GM21360 (cell line): ENCODE measurements around the gene ZNF813.
"Not testable (repeated sequence)": the region's sequence is repeated elsewhere in the genome, so short reads cannot be mapped to it uniquely, and the experiment has no call there.

Experiments used
- ATAC-seq: cut with Tn5 transposase; IDR thresholded peaks from one replicate; pipeline ENCODE4 v1.9.1; 2021; ENCODE audit warnings: mild to moderate bottlenecking, moderate library complexity; ENCODE audit not compliant: unreplicated experiment

ZNF813 gene

DNA sequence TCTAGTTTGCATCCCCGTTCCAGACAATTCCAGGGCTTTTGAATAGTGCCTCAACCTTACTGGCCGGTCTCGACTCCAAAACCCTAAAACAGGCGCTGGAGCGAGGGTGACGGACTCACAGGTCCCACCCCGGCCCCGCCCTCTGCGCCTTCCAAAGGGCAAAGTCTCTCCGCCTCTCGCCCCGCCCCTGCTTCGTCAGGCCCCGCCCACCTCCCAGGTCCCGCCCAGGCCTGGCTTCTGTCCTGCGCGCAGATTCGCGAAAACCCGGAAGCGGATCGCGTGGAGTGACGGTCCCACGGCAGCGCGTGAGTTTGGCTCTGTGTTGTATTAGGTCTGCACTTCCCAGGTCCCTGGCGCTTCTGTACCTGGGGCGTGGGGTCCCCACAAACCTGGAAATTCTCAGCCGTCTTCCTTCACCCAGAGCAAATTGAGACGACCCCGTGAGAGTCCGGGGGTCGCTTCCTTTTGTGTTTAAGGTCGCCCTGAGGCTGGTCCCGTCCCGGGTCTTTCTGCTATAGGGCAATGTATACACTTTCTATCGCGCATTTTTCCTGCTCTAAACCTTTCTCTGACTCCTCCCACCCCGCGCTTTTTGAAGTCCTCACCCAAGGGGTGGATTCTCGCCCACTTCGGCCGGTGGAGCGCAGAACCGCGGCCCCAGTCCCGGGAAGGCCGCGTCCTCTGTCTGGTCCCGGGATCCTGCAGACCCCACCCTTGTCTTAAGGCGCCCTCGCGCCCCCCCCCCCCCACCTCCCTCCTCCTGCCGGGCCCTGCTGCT lies at the start of gene ZNF813:
ZNF813 (plus strand) TSS at position 249 of the 778 bp plus-strand sequence. CDS start 16,090 bp downstream, outside the sequence.
- peak; percentile 82 for ATAC-seq

DNA sequence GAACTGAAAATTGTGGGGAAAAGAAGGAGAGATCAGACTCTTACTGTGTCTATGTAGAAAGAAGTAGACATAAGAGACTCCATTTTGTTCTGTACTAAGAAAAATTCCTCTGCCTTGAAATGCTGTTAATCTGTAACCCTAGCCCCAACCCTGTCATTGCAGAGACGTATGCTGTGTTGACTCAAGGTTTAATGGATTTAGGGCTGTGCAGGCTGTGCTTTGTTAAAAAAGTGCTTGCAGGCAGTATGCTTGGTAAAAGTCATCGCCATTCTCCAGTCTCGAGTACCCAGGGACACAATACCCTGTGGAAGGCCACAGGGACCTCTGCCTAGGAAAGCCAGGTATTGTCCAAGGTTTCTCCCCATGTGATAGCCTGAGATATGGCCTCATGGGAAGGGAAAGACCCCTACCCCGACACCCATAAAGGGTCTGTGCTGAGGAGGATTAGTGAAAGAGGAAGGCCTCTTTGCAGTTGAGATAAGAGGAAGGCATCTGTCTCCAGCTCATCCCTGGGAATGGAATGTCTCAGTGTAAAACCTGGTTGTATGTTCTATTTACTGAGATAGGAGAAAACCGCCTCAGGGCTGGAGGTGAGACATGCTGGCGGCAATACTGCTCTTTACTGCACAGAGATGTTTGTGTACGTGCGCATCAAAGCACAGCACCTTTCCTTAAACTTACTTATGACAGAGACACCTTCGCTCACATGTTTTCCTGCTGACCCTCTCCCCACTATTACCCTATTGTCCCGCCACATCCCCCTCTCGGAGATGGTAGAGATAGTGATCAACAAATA lies 46.8 kb upstream of the ZNF813 start:
- ATAC-seq, result not testable (repeated sequence)

DNA sequence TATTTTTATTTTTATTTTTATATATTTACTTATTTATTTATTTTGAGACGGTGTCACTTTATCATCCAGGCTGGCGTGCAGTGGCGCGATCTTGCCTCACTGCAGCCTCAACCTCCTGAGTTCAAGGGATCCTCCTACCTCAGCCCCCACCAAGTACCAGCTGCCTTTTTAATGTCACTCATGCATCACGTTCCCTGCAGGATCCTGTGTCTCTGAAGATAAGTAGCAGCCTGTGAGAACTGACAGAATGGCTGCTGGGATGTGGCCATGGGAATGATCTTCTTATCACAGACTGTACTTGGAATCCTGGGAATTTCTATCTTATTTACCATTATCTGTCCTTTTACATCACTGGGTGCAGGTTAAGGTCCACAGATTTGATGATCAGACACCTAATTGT lies 45.0 kb upstream of the ZNF813 start:
- ATAC-seq, result no peak

DNA sequence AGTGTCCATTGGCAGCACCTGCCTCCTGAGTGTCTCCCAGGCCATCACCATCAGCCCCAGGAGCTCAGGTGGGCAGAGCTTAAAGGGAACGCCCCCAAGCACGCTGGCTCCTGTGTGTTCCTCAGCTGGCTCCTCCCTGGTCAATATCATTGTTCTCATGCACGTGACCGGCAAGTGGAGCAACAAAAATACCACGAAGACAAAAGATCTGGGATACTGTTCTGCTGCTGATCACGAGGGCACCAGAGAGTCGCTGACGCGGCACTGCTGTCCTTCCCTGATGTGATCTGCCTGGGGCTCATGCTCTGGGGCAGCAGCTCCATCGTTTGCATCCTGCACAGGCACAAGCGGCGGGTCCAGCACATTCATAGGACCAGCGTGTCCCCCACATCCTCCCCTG lies 44.5 kb upstream of the ZNF813 start:
- not testable (repeated sequence) for ATAC-seq

DNA sequence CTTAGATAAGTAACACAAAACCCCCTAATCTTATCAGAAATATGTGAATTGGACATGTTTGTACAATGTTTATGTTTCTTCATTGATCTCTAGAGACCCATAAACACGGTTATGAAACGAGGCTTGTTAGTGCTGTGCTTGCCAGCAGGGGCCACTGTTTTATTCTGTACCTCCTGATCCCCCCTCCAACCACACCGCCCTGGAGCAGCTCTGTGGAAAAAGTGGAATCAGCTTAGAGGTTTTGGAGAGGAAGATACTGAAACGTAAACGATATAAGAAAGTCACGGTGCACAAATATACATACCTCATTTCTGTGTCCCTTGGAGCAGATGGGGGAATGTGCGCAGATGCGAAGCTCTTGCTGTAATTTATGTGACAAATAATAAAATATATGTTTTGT lies 43.9 kb upstream of the ZNF813 start:
- not testable (repeated sequence) for ATAC-seq

DNA sequence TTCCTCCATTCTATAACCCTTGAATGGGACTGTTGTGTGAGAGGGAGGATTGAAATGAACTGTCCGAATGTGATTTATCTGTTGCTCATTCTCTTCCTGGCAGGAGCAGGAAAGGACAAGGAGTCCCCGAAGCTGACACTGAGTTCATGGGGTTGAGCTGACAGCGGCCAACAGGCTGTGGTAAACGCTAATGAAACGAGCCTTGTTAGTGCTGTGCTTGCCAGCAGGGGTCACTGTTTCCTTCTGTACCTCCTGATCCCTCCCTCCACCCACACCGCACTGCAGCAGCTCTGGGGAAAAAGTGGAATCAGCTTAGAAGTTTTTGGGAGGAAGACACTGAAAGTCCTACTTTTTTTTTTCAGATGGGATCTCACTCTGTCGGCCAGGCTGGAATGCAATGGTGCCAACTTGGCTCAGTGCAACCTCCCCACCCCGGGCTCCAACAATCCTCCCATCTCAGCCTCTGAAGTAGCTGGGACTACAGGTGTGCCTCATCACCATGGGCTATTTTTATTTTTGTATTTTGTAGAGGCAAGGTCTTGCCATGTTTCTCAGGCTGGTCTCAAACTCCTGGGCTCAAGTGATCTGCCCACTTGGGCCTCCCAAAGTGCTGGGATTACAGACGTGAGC lies 42.5 kb upstream of the ZNF813 start:
- no peak for ATAC-seq

DNA sequence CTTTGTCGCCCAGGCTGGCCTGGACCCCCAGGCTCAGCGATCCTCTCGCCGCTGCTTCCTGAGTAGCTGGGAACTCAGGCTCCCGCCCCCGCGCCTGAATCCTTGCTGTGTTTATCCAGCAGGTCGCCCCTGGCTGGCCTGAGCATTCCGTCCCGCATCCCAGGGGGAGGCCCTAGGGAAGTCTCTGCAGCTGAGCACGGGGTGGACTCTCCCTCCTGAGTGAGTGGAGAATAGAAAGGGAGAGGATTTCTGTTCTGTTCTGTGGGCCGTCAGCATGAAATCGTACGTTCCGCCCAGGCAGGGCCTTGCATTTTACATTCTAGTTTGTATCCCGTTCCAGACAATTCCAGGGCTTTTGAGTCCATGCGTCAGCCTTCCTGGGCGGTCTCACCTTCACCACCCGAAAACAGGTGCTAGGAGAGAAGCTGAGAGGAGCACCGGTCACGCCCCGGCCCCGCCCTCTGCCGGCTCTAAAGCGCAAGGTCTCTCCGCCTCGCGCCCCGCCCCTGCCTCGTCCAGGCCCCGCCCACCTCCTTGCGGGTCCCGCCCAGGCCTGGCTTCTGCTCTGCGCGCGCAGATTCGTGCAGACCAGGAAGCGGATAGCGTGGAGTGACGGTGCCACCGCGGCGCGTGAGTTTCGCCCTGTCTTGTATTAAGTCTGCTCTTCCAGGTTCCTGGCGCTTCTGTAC lies 36.0 kb upstream of the ZNF813 start, which contains the start of gene ZNF761:
ZNF761 (plus strand) TSS at position 586 of the 689 bp plus-strand sequence. CDS start 15,285 bp downstream, outside the sequence.
- ATAC-seq, result peak; percentile 93

DNA sequence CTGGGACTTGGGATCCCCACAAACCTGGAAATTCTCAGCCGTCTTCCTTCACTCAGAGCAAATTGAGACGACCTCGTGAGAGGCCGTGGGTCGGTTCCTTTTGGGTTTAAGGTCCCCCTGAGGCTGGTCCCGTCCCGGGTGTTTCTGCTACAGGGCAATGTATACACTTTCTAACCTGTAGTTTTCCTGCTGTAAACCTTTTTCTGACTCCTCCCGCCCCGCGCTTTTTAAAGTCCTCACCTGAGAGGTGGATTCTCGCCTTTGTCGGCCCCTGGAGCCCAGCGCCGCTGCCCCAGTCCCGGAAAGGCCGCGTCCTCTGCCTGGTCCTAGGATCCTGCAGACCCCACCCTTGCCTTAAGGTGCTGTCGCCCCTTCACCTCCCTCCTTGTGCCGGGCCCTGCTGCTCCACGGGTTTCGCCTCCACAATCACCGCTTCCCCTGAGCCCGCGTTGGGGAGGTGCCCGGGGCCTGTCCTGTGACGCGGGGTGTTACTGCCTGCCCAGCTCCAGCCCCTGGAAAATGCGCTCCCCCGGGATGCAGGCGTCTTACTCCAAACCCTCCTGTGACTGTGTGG lies 35.4 kb upstream of the ZNF813 start:
- ATAC-seq, result peak; percentile 26

DNA sequence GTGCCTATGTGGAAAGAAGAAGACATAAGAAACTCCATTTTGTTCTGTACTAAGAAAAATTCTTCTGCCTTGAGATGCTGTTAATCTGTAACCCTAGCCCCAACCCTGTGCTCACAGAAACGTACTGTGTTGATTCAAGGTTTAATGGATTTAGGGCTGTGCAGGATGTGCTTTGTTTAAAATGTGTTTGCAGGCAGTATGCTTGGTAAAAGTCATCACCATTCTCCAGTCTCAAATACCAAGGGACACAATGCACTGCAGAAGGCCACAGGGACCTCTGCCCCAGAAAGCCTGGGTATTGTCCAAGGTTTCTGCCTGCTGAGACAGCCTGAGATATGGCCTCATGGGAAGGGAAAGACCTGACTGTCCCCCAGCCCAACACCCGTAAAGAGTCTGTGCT lies 23.7 kb upstream of the ZNF813 start:
- not testable (repeated sequence) for ATAC-seq

DNA sequence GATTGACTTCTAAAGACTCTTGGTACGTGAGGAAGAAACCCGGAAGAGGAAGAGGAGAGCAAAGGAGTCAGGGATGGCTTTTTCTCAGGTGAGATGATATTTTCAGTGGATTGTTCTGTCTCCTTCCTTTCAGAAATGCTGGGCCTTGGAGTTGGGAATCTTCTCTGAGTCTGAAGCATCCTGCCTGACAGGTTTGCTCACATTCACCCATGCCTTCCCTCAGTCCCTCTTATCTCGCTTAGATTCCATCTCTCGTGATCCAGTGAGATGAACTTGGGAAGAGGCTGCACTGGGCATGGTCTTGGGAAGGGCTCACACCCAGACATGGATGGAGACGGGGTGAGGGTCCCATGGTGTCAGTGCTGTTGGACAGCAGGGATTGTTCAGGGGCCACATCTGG lies 20.3 kb upstream of the ZNF813 start:
- not testable (repeated sequence) for ATAC-seq

DNA sequence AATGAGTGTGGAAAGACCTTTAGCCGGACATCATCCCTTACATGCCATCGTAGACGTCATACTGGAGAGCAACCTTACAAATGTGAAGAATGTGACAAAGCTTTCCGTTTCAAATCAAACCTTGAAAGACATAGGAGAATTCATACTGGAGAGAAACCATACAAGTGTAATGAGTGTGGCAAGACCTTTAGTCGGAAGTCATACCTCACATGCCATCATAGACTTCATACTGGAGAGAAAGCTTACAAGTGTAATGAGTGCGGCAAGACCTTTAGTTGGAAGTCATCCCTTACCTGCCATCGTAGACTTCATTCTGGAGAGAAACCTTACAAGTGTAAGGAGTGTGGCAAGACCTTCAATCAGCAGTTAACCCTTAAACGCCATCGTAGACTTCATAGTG lies 11.7 kb upstream of the ZNF813 start:
- ATAC-seq, result no peak

DNA sequence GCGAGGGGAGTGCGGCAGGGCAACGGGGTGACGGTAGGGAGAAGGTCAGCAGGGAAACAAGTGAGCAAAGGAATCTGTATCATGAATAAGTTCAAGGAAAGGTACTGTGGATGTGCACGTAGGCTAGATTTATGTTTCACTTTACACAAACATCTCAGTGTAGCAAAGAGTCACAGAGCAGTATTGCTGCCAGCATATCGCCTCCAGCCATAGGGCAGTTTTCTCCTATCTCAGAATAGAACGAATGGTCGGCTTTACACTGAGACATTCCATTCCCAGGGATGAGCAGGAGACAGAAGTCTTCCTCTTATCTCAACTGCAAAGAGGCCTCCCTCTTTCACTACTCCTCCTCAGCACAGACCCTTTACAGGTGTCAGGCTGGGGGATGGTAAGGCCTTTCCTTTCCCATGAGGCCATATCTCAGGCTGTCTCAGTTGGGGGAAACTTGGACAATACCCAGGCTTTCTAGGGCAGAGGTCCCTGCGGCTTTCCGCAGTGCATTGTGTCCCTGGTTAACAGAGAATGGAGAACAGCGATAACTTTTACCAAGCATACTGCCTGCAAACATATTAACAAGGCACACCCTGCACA lies 7.3 kb upstream of the ZNF813 start:
- not testable (repeated sequence) for ATAC-seq

DNA sequence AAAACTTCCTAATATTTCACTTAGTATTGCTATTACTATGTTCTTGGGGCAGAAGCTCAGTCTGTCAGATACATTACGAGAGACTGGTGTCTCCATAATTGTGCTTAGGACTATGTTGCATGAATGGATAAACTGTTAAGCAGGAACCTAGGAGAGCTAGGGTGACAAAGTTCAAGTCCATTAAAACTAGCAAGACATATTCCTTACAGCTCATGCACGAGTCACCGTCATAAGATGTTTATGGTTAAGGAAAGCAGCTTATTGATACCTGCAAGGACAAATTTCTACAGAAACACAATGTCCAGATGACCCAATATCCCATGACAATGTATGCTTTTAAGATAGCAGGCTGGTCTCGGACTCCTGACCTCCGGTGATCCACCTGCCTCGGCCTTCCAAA lies 5.7 kb upstream of the ZNF813 start:
- ATAC-seq, result no peak

DNA sequence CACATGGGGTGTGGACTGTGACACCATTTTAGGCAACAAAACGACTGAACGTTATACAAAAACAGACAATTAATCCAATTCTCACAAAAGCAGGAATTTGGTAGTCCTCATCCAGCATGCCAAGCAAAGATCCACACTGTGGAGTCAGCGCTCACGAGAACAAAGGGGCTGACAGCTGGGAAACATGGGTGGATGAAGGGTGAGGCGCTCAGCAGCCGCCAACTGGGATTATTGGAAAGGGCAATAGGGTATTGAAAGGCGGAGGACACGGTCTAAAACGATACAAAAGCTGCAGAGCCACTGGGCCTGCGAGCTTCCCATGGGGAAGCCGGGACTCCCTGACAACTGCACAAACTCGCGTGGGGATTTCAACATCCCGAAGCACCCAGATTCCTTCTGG lies 4.7 kb upstream of the ZNF813 start:
- ATAC-seq, result no peak

DNA sequence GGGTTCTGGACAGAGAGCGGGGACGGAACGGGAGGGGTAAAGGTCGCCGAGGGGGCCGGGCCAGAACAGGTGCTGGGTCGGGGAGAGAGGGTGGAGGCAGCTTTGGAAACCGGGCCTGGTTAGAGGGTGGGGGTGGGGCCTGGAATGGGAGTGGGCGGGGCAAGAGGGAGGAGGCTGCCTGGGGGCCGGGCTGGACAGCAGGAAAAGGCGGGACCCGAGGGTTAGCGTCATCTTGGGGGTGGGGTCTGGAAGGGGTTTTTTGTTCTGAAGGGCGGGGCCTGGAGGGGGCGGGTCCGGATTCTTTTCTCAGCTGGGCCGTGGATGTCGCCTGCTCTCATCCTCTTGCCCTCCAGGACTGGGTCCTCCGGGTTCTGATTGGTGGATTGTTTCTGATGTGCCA lies 4.3 kb upstream of the ZNF813 start:
- ATAC-seq, result no peak

DNA sequence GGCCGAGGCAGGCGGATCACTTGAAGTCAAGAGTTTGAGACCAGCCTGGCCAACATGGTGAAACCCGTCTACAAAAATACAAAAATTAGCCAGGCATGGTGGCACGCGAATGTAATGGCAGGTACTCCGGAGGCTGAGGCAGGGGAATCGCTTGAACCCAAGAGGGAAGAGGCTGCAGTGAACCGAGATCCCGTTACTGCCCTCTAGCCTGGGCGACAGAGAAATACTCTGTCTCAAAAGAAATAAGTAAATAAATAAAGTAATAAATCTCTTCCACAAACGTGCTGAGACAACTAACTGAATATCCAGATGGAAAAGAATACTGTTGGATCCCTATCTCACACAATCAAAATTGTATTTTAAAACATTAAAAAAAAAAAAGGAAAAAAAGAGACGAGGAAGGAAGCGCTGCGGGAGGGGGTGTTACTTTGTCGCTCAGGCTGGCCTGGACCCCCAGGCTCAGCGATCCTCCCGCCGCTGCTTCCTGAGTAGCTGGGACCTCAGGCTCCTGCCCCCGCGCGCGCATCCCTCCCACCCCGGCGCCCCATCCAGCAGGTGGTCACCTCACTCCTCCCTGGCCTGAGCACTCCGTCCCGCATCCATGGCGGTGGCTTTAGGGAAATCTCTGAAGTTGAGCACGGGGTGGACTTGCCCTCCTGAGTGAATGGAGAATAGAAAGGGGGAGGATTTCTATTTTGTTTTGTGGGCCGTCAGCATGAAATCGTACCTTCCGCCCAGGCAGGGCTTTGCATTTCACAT lies 628 bp upstream of the ZNF813 start:
- ATAC-seq, result no peak

DNA sequence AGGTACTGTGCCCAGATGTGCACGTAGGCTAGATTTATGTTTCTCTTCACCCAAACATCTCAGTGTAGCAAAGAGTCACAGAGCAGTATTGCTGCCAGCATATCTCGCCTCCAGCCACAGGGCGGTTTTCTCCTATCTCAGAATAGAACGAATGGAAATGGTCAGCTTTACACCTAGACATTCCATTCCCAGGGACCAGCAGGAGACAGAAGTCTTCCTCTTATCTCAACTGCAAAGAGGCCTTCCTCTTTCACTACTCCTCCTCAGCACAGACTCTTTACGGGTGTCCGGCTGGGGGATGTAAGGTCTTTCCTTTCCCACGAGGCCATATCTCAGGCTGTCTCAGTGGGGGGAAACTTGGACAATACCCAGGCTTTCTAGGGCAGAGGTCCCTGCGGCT lies 1.1 kb downstream of the ZNF813 start:
- not testable (repeated sequence) for ATAC-seq

DNA sequence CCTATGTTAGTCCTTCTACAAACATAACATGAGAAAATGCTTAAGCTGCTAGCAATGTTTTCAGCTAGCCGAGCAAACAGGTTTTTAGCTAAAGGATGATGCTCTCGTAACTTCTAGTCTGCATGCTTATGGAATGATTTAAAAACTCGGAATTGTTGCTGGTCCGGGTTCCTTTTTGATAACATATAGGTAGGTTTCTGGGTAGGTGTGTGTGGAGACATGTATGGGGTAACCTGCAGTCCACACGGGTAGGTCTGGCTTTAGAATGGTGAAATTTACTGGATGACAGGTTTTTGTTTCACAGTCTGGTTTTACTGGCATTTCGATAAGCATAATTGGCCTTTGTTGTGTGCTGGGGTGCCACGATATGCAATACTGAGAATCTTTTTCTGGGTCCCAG lies 4.4 kb downstream of the ZNF813 start:
- no peak for ATAC-seq

DNA sequence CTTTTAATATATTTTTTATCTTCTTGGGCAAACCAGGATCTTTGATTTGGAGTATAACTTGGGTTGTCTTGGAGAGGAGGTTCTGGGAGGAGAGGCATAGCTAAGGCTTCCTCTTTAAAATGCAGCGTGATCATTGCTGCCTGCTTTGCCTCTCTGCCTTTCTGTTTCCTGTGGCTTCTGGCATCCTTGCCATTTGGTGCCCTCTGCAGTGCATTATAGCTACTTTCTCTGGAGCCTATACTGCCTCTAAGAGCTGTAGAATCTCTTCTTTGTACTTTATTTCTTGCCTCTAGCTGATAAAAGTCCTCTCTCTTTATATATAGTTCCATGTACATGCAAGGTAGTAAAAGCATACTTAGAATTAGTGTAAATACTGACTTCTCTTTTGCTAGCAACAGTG lies 7.3 kb downstream of the ZNF813 start:
- not testable (repeated sequence) for ATAC-seq
